ENCODE results near the gene CTXN2. TPM values are rescaled to one million over a fixed set of nuclear protein-coding genes. Genes with fewer than 3 reads are reported as not detected.

Gene CTXN2
- total and polyA plus RNA-seq, 2 of the 13 experiments (the other 11 are each of a cell fraction or from before 2014, with no cell fraction given): not detected

DNA sequence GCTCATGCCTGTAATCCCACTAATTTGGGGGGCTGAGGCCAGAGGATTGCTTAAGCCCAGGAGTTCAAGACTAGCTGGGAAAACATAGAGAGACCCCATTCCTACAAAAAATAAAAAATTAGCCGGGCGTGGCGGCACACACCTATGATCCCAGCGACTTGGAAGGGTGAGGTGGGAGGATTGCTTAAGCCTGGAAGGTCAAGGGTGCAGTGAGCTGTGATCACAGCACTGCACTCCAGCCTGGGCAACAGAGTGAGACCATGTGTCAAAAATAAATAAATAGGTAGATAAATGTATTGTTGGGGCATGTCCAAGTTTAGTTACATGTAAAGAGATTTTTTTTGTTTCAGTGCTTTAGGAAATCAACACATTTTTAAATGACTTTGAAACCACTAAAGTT, 51.1 kb downstream of the CTXN2 start:
- WGBS (ENCODE audit: low lambda C conversion rate): 0% methylated on average over 4 of the region's 4 CpGs
- FAIRE-seq: no peak
- no peak overlapping the region for H3K4me3 ChIP-seq (replicated peaks in 1 of 3; ENCODE audit: insufficient read depth in 1 of 3, low read depth in 2 of 3, low read length in 3 of 3)
- H3K27me3 ChIP-seq (ENCODE audit: control insufficient read depth in 1 of 2, insufficient read depth in 2 of 2, low read length in 2 of 2): no peaks in the 10 kb centered on the region
- no peaks in the 10 kb centered on the region for H4K20me1 ChIP-seq (ENCODE audit: insufficient read depth, low read length)
- TF ChIP-seq ZNF33A (CRISPR knock-in tag; IDR thresholded peaks at IDR 0.05; ENCODE audit: borderline replicate concordance): no peak
- no peak for TF ChIP-seq ZFP41 (CRISPR knock-in tag; IDR thresholded peaks at IDR 0.05; ENCODE audit: borderline replicate concordance)
- TF ChIP-seq FOXM1 (CRISPR knock-in tag; IDR thresholded peaks at IDR 0.05): no peak
- no peak for TF ChIP-seq NFE2L2 (IDR thresholded peaks at IDR 0.05; ENCODE audit: low read length)
- TF ChIP-seq MTA3 (CRISPR knock-in tag; IDR thresholded peaks at IDR 0.05): no peak
- TF ChIP-seq KDM6A (CRISPR knock-in tag; IDR thresholded peaks at IDR 0.05; ENCODE audit: low read depth): no peak
- TF ChIP-seq ZNF367 (CRISPR knock-in tag; IDR thresholded peaks at IDR 0.05; ENCODE audit: borderline replicate concordance): no peak
- ChIA-PET CTCF (ENCODE audit: low intra/inter-chr PET ratio, low total read pairs) (no interaction called here), POLR2A (no interaction called here)
- ATAC-seq: no peak
- in situ Hi-C loops (cut with HindIII; ENCODE audit: extremely low pct_ligation_motif_present, low pct_unique_long_range_greater_than_20kb) (no loop called here), intact Hi-C loops (cut with micrococcal nuclease; ENCODE audit: unreplicated experiment) (loop anchor here (2.0 kb wide), 1 partner anchor 130 kb away; no protein-coding TSS in a partner anchor)
- no peak for DNase-seq (ENCODE audit: low spot score)
- H3K9ac ChIP-seq (ENCODE audit: insufficient read depth, low read depth, low read length): no peak overlapping the region
- no peak overlapping the region for H2AFZ ChIP-seq (ENCODE audit: low read length)
- BruUV-seq (replicated peaks): no TSS peak
- no peak overlapping the region for H3K4me2 ChIP-seq (ENCODE audit: low read depth, low read length)
- H3K79me2 ChIP-seq (ENCODE audit: insufficient read depth, low read length): no peaks in the 10 kb centered on the region
- no peaks in the 10 kb centered on the region for H3K9me3 ChIP-seq (ENCODE audit: low read length)
- H3K4me1 ChIP-seq (ENCODE audit: insufficient read depth, low read length): no peaks in the 10 kb centered on the region
- H3K27ac ChIP-seq (ENCODE audit: extremely low read length, insufficient read depth, low read length): no peak overlapping the region
- H3K36me3 ChIP-seq (replicated peaks in 1 of 2; ENCODE audit: control insufficient read depth in 1 of 2, insufficient read depth in 2 of 2, low read length in 2 of 2): no peaks in the 10 kb centered on the region

DNA sequence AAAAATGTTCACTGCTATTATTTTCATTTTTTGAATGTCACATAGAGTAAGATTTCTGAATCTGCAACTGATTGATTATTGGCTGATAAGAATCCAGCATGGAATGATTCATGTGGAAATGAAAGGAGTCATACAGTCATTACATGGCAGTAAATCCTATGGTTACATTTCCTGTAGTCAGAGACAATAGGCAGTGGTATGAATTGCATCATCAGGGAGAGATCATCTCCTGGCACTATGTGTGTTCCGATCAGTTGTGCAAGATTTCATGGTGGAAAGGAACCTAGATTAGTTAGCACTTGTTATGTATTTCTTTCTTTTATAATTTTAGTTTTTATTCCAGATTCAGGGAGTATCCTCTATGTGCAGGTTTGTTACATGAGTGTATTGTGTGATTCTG, 53.5 kb downstream of the CTXN2 start:
- Histone ChIP-seq H3K9ac (ENCODE audit: insufficient read depth, low read depth, low read length) (no peak overlapping the region), H2AFZ (ENCODE audit: low read length) (no peak overlapping the region), H4K20me1 (ENCODE audit: insufficient read depth, low read length) (no peaks in the 10 kb centered on the region), H3K4me3 (replicated peaks in 1 of 3; ENCODE audit: insufficient read depth in 1 of 3, low read depth in 2 of 3, low read length in 3 of 3) (no peak overlapping the region), H3K4me1 (ENCODE audit: insufficient read depth, low read length) (no peaks in the 10 kb centered on the region), H3K79me2 (ENCODE audit: insufficient read depth, low read length) (no peaks in the 10 kb centered on the region), H3K27ac (ENCODE audit: extremely low read length, insufficient read depth, low read length) (no peak overlapping the region), H3K4me2 (ENCODE audit: low read depth, low read length) (no peak overlapping the region), H3K9me3 (ENCODE audit: low read length) (no peaks in the 10 kb centered on the region), H3K36me3 (replicated peaks in 1 of 2; ENCODE audit: control insufficient read depth in 1 of 2, insufficient read depth in 2 of 2, low read length in 2 of 2) (no peaks in the 10 kb centered on the region), H3K27me3 (ENCODE audit: control insufficient read depth in 1 of 2, insufficient read depth in 2 of 2, low read length in 2 of 2) (0 out of 5 replicates have a peak, but pooled peaks cover 0 to under 1% of the 10 kb centered on the region in 2 experiments)
- POLR2A ChIA-PET: no interaction called here
- DNase-seq (ENCODE audit: low spot score): no peak
- ATAC-seq: no peak
- FAIRE-seq: no peak
- CTCF ChIA-PET (ENCODE audit: low intra/inter-chr PET ratio, low total read pairs): no interaction called here
- in situ Hi-C loops (cut with HindIII; ENCODE audit: extremely low pct_ligation_motif_present, low pct_unique_long_range_greater_than_20kb): no loop called here
- intact Hi-C loops (cut with micrococcal nuclease; ENCODE audit: unreplicated experiment): no loop called here
- TF ChIP-seq ZNF136 (CRISPR knock-in tag; IDR thresholded peaks at IDR 0.05; ENCODE audit: low read depth) (no peak), CEBPB (IDR thresholded peaks at IDR 0.05; ENCODE audit: borderline replicate concordance, low read depth, low read length) (peak; percentile 81), CEBPG (CRISPR knock-in tag; IDR thresholded peaks at IDR 0.05) (peak; percentile 35; the same call in 1 of the 2 replicates)
- TF ChIP-seq, protein P1, sequence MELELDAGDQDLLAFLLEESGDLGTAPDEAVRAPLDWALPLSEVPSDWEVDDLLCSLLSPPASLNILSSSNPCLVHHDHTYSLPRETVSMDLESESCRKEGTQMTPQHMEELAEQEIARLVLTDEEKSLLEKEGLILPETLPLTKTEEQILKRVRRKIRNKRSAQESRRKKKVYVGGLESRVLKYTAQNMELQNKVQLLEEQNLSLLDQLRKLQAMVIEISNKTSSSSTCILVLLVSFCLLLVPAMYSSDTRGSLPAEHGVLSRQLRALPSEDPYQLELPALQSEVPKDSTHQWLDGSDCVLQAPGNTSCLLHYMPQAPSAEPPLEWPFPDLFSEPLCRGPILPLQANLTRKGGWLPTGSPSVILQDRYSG (CRISPR knock-in tag; IDR thresholded peaks at IDR 0.05): no peak
- BruUV-seq (replicated peaks): no TSS peak
- WGBS (ENCODE audit: low lambda C conversion rate): 7% methylated on average over 1 of the region's 1 CpG

Measured in HepG2 (cell line).